HepG2 (cell line): ENCODE results near the gene ZFAND3. TPM values are rescaled to one million over a fixed set of nuclear protein-coding genes. Genes with fewer than 3 reads are reported as not detected.
A peak's percentile ranks its signal among the peaks of the same experiment; 100 is the strongest.

Experiments
- ARNTL ChIP-seq: sonication (generic); formaldehyde crosslinking; IDR thresholded peaks from 2 replicates; pipeline ENCODE4 v1.4.0; 2020; ENCODE audit warnings: mild to moderate bottlenecking, missing genetic modification reagents
- ELF3 ChIP-seq: IDR thresholded peaks from 2 replicates; pipeline ENCODE4 v1.6.1; 2016; ENCODE audit warnings: missing genetic modification reagents, missing compliant biosample characterization
- HOXA5 ChIP-seq: sonication (generic); formaldehyde crosslinking; IDR thresholded peaks from 2 replicates; pipeline ENCODE4 v1.4.0; 2020; ENCODE audit warnings: missing genetic modification reagents
- KAT2B ChIP-seq: fragments of 150-350 bp; IDR thresholded peaks from 2 replicates; pipeline ENCODE4 v1.6.1; 2014; ENCODE audit warnings: low read depth, low read length, borderline replicate concordance
- KMT2A ChIP-seq: sonication (generic); formaldehyde crosslinking; IDR thresholded peaks from 2 replicates; pipeline ENCODE4 v1.4.0; 2020; ENCODE audit warnings: missing genetic modification reagents
- ZNF143 ChIP-seq: sonication (generic); formaldehyde crosslinking; IDR thresholded peaks from 2 replicates; pipeline ENCODE4 v1.4.0; 2020; ENCODE audit warnings: missing genetic modification reagents
- ZNF180 ChIP-seq: sonication (generic); formaldehyde crosslinking; IDR thresholded peaks from 2 replicates; pipeline ENCODE4 v1.4.0; 2020; ENCODE audit warnings: low read depth, missing genetic modification reagents, borderline replicate concordance
- ZNF510 ChIP-seq: sonication (generic); formaldehyde crosslinking; IDR thresholded peaks from 2 replicates; pipeline ENCODE4 v1.4.0; 2020; ENCODE audit warnings: low read depth, mild to moderate bottlenecking, missing genetic modification reagents
- ZNF547 ChIP-seq: sonication (generic); formaldehyde crosslinking; IDR thresholded peaks from 2 replicates; pipeline ENCODE4 v1.5.1; 2020; ENCODE audit warnings: mild to moderate bottlenecking, missing genetic modification reagents
- ZNF777 ChIP-seq: sonication (generic); formaldehyde crosslinking; IDR thresholded peaks from 2 replicates; pipeline ENCODE4 v1.4.0; 2020; ENCODE audit warnings: missing genetic modification reagents
- ZNF782 ChIP-seq: sonication (generic); formaldehyde crosslinking; IDR thresholded peaks from 2 replicates; pipeline ENCODE4 v1.4.0; 2020; ENCODE audit warnings: missing genetic modification reagents, mild to moderate bottlenecking, borderline replicate concordance
- polyA plus RNA-seq, 8 experiments: library from polyadenylated mRNA; depleted of rRNA in 3 of 8; stranded (reverse) in 7 of 8; unstranded in 1 of 8; fragments of >200 nt; fragmentation: Illumina TruSeq in 4 of 8; extraction: Trizol in 4 of 8; gene quantifications; 2 replicates each; pipeline versions ENCODE4 v1.2.1 to v1.2.3, GENCODE V29; 2011 to 2016; ENCODE audit warnings: low read depth in 4 of 8, missing spikeins in 1 of 8, mixed read lengths in 1 of 8; ENCODE audit not compliant: insufficient read depth in 1 of 8
- total RNA-seq, 5 experiments: library from RNA; depleted of rRNA; stranded (reverse); fragments of >200 nt; fragmentation: Illumina TruSeq; extraction: Trizol; gene quantifications; 2 replicates each; pipeline ENCODE4 v1.2.3, GENCODE V29; 2016; ENCODE audit warnings: low read depth in 1 of 5
- TF ChIP-seq, protein P1 (sequence below): sonication (generic); formaldehyde crosslinking; IDR thresholded peaks from 2 replicates; pipeline ENCODE4 v1.5.1; 2020; ENCODE audit warnings: mild to moderate bottlenecking, missing genetic modification reagents, borderline replicate concordance
- TF ChIP-seq, protein P2 (sequence below): sonication (generic); formaldehyde crosslinking; IDR thresholded peaks from 2 replicates; pipeline ENCODE4 v1.8.0; 2022; ENCODE audit warnings: missing genetic modification reagents, mild to moderate bottlenecking, borderline replicate concordance
- TF ChIP-seq, protein P3 (sequence below): sonication (generic); formaldehyde crosslinking; IDR thresholded peaks from 2 replicates; pipeline ENCODE4 v1.4.0; 2020; ENCODE audit warnings: missing genetic modification reagents, mild to moderate bottlenecking, borderline replicate concordance
- TF ChIP-seq, protein P4 (sequence below): sonication (generic); formaldehyde crosslinking; IDR thresholded peaks from 2 replicates; pipeline ENCODE4 v1.9.0; 2021; ENCODE audit warnings: mild to moderate bottlenecking, missing genetic modification reagents

ZFAND3 gene
- total and polyA plus RNA-seq, 2 of the 13 experiments (the other 11 are each of a cell fraction or from before 2014, with no cell fraction given): 16.4 to 17.1 TPM

DNA sequence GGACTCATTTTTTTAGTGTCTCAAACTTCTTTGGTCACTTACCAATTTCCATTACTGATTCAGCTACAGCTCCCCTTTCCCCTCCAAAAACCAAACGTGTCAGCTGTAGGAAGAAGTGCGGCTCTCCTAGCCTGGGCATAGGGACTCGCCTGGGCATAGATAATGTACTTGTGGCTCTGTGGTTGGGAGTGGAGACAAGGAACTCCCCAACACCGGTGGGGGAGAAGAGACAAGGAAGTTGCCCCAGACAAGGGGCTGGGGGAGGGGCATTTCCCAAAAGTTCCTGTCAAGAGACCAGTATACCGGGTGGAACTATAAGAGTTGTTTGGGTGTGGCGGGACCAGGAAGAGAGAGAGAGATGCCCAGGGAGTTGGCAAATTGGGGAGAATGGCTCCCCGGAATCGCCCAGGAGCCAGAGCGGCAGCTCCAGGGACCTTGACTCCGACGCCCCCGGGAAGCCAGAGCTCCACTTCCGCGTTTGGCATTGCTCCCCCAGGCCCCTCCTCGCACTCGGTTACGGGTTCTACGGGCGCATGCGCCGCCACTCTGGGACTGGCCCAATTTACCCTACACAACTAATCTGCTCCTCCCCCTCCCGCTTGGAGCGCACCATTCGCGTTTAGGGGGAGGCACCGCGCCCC is 871 bp upstream of the ZFAND3 start (continued):
- TF ChIP-seq, protein P1, sequence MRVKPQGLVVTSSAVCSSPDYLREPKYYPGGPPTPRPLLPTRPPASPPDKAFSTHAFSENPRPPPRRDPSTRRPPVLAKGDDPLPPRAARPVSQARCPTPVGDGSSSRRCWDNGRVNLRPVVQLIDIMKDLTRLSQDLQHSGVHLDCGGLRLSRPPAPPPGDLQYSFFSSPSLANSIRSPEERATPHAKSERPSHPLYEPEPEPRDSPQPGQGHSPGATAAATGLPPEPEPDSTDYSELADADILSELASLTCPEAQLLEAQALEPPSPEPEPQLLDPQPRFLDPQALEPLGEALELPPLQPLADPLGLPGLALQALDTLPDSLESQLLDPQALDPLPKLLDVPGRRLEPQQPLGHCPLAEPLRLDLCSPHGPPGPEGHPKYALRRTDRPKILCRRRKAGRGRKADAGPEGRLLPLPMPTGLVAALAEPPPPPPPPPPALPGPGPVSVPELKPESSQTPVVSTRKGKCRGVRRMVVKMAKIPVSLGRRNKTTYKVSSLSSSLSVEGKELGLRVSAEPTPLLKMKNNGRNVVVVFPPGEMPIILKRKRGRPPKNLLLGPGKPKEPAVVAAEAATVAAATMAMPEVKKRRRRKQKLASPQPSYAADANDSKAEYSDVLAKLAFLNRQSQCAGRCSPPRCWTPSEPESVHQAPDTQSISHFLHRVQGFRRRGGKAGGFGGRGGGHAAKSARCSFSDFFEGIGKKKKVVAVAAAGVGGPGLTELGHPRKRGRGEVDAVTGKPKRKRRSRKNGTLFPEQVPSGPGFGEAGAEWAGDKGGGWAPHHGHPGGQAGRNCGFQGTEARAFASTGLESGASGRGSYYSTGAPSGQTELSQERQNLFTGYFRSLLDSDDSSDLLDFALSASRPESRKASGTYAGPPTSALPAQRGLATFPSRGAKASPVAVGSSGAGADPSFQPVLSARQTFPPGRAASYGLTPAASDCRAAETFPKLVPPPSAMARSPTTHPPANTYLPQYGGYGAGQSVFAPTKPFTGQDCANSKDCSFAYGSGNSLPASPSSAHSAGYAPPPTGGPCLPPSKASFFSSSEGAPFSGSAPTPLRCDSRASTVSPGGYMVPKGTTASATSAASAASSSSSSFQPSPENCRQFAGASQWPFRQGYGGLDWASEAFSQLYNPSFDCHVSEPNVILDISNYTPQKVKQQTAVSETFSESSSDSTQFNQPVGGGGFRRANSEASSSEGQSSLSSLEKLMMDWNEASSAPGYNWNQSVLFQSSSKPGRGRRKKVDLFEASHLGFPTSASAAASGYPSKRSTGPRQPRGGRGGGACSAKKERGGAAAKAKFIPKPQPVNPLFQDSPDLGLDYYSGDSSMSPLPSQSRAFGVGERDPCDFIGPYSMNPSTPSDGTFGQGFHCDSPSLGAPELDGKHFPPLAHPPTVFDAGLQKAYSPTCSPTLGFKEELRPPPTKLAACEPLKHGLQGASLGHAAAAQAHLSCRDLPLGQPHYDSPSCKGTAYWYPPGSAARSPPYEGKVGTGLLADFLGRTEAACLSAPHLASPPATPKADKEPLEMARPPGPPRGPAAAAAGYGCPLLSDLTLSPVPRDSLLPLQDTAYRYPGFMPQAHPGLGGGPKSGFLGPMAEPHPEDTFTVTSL: peak; percentile 49; the same call in 1 of the 2 replicates
- TF ChIP-seq HOXA5 (CRISPR knock-in tag): peak; percentile 26
- TF ChIP-seq ZNF777: no peak
- TF ChIP-seq, protein P2, sequence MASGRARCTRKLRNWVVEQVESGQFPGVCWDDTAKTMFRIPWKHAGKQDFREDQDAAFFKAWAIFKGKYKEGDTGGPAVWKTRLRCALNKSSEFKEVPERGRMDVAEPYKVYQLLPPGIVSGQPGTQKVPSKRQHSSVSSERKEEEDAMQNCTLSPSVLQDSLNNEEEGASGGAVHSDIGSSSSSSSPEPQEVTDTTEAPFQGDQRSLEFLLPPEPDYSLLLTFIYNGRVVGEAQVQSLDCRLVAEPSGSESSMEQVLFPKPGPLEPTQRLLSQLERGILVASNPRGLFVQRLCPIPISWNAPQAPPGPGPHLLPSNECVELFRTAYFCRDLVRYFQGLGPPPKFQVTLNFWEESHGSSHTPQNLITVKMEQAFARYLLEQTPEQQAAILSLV (CRISPR knock-in tag): peak; percentile 80; the same call in 1 of the 2 replicates
- TF ChIP-seq ZNF782 (CRISPR knock-in tag): no peak
- peak; percentile 93 for TF ChIP-seq ELF3 (CRISPR knock-in tag)
- no peak for TF ChIP-seq ZNF510 (CRISPR knock-in tag)
- TF ChIP-seq ZNF547 (CRISPR knock-in tag): no peak; the same call in 1 of the 2 replicates
- peak; percentile 5 for TF ChIP-seq KMT2A (CRISPR knock-in tag)
- TF ChIP-seq ZNF143: no peak
- TF ChIP-seq, protein P3, sequence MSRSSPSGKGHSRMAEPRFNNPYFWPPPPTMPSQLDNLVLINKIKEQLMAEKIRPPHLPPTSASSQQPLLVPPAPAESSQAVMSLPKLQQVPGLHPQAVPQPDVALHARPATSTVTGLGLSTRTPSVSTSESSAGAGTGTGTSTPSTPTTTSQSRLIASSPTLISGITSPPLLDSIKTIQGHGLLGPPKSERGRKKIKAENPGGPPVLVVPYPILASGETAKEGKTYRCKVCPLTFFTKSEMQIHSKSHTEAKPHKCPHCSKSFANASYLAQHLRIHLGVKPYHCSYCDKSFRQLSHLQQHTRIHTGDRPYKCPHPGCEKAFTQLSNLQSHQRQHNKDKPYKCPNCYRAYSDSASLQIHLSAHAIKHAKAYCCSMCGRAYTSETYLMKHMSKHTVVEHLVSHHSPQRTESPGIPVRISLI (CRISPR knock-in tag): no peak
- no peak for TF ChIP-seq ZNF180 (CRISPR knock-in tag)
- TF ChIP-seq, protein P4, sequence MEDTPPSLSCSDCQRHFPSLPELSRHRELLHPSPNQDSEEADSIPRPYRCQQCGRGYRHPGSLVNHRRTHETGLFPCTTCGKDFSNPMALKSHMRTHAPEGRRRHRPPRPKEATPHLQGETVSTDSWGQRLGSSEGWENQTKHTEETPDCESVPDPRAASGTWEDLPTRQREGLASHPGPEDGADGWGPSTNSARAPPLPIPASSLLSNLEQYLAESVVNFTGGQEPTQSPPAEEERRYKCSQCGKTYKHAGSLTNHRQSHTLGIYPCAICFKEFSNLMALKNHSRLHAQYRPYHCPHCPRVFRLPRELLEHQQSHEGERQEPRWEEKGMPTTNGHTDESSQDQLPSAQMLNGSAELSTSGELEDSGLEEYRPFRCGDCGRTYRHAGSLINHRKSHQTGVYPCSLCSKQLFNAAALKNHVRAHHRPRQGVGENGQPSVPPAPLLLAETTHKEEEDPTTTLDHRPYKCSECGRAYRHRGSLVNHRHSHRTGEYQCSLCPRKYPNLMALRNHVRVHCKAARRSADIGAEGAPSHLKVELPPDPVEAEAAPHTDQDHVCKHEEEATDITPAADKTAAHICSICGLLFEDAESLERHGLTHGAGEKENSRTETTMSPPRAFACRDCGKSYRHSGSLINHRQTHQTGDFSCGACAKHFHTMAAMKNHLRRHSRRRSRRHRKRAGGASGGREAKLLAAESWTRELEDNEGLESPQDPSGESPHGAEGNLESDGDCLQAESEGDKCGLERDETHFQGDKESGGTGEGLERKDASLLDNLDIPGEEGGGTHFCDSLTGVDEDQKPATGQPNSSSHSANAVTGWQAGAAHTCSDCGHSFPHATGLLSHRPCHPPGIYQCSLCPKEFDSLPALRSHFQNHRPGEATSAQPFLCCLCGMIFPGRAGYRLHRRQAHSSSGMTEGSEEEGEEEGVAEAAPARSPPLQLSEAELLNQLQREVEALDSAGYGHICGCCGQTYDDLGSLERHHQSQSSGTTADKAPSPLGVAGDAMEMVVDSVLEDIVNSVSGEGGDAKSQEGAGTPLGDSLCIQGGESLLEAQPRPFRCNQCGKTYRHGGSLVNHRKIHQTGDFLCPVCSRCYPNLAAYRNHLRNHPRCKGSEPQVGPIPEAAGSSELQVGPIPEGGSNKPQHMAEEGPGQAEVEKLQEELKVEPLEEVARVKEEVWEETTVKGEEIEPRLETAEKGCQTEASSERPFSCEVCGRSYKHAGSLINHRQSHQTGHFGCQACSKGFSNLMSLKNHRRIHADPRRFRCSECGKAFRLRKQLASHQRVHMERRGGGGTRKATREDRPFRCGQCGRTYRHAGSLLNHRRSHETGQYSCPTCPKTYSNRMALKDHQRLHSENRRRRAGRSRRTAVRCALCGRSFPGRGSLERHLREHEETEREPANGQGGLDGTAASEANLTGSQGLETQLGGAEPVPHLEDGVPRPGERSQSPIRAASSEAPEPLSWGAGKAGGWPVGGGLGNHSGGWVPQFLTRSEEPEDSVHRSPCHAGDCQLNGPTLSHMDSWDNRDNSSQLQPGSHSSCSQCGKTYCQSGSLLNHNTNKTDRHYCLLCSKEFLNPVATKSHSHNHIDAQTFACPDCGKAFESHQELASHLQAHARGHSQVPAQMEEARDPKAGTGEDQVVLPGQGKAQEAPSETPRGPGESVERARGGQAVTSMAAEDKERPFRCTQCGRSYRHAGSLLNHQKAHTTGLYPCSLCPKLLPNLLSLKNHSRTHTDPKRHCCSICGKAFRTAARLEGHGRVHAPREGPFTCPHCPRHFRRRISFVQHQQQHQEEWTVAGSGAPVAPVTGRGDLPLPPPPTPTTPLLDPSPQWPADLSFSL (CRISPR knock-in tag): no peak
- TF ChIP-seq KAT2B: no peak
- TF ChIP-seq ARNTL (CRISPR knock-in tag): 0 out of 2 replicates have a peak, but pooled peaks have one; percentile 13
